GM12891 (cell line): Measurements from ENCODE around the gene TALDO1.

Source experiments
- POLR2AphosphoS5 ChIP-seq: IDR thresholded peaks from 2 replicates; pipeline ENCODE4 v1.6.1; 2011; ENCODE audit warnings: low read depth, low read length, control low read depth
- TAF1 ChIP-seq: IDR thresholded peaks from 2 replicates; pipeline ENCODE4 v1.6.1; 2011; ENCODE audit warnings: low read depth, low read length, control low read depth

DNA sequence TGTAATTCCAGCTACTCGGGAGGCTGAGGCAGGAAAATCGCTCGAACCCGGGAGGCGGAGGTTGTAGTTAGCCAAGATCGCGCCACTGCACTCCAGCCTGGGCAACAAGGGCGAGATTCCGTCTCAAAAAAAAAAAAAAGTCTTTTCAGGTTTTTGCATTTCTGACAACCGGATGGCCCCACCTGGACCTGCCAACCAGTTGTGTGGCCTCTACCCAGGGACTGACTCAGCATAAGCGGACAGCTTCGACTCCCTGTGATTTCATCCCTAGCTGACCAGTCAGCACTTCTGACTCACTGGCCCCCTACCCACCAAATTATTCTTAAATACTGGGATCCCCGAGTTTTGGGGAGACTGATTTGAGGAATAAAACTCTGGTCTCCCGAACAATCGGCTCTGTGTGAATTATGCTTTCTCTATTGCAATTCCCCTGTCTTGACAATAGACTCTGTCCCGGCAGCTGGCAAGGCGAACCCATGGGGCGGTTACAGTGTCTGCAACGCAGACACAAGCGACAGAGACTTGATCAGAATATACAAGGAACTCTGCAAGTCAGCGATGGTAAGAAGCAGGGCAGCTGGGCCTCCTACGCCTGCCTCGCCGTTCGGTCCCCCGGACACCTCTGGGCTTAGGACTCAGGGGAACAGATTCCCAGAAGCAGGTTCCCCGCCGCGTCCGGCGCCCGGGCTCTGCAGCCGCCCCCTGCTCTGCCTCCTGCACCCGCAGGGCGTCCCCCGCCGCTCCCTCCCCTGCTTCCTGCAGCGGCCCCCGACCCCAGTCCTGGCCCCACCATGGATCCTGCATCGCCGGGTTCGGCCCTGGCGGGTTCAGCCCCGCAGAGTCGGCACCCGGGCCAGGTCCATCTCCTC, 741 bp upstream of the TALDO1 start:
- TF ChIP-seq POLR2AphosphoS5 (no peak), TAF1 (no peak)
